NAMALWA (cell line): ENCODE measurements around the gene KIF1A.
"Not testable (repeated sequence)": the region's sequence is repeated elsewhere in the genome, so short reads cannot be mapped to it uniquely, and the experiment has no call there.

Experiments
- DNase-seq: peaks from one replicate; pipeline ENCODE4 v3.0.0-alpha.2; 2015; ENCODE audit warnings: low spot score

The KIF1A gene

DNA sequence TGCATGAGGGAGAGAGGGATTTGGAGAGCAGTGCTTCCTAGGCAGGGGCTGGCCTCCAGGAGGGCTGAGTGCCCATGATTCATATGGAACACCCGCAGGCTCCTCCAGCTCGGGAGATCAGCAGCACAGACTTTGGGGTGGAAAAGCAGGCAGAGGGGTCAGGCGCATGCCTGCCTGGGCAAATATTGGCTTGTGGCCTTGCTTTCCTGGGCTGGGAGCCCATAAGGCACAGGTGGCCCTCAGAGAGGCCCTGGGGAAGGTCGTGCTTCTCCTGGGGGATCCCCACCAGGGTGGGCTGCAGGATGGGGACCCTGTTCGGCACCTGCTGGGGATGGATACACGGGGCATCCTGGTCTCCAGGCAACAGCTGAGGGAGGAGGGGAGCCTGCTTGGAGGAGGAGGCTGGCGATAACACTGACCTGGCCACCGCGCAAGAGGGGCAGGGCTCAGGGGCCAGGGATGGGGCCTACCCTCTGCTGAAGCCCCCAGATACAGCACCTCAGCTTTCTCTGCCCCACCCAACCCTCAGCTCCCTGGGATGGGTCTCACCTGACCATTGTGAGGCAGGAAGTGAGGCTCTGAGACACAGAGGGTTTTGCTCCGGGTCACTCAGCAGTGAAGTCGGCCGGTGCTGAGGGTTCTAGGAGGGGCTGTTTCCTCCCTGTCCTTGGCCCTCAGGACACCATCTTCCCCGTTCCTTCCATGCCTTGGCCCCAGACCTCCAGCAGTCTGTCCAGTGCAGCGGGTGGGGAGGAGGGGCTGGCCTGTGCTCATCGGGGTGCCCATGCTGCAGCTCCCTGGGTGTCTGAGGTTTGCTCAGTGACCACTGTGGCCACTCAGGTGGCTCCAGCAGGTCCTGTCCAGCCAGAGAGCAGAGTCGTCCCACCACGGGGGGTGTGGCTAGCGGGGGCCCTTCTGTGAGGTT lies 116.3 kb downstream of the KIF1A start:
- DNase-seq = no peak

DNA sequence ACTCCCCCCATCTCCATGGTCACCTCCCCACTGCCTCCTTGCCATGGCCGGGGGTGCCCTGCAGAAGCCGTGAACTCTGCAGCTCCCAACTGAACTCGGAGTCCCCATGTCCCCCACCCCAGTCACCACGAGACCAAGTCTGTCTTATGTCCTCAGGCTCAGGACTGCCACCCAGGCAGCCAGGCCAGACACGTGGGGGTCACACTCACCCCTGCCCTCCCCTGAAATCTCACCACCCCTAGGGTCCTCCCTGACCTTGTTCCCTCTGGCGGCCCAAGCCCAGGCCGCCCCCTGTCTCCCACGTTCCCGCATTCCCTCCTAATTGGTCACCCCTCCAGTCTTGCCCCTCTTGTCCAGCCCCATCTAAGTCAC lies 117.4 kb downstream of the KIF1A start:
- DNase-seq = no peak

GRCh38 chr2:240701736-240702639 lies 118.0 kb downstream of the KIF1A start:
- DNase-seq = no peak

- no peak for DNase-seq
Observed at GRCh38 chr2:240701091-240701735, 118.8 kb downstream of the KIF1A start.

GRCh38 chr2:240700616-240701015 lies 119.4 kb downstream of the KIF1A start:
- not testable (repeated sequence) for DNase-seq

DNA sequence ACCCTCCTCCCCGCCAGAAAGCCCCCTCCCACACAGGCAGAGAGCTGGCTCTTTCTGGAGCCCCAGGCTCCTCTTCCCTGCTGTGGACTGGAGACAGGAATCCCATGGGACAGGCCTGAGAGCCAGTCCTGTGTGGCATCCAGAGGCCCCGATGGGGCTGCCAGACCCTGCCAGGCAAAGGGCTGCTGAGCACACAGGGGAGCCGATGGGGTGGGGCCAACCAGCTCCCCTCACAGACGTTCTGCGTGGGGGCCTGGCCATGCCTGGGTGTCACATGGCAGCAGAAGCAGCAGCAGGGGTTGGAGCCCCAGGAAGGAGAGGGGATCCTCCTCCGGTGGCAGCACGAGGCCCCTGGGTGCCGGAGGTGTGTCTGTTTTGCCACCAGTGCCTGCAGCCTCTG lies 120.2 kb downstream of the KIF1A start:
- DNase-seq = not testable (repeated sequence)

DNA sequence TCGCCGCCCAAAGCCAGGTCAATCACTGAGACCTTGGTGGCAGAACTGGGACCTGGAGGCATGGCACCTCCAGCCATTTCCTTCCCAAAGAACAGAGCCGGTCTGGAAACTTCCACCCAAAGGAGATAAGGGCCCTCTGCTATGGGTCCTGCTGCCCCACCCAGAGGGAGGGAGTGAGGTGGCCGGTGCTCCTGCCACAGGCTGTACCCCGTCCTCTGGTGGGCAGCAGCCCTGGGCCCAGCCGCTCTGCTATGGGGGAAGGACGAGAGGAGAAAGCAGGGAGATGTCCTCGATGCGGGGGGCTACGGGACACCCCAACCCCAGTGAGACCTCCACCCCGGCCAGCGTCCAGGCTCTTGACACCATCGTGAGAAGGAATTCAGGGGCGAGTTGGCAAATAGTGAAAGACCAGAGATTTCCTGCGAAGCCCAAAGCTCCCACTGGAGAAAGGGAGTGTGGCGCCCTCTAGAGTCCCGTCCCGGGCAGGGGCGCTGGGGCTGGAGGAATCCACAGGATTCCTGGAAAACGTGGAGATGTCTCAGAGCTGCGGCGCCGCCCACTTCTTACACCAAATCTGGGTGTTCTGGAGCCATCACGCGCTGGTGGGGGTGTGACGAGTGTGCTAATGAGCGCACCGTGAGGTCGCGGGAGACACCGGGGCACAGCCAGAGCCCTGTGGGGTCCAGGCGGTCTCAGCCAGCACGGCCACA lies 121.0 kb downstream of the KIF1A start:
- DNase-seq = not testable (repeated sequence)

GRCh38 chr2:240696469-240696868 lies 123.5 kb downstream of the KIF1A start:
- DNase-seq = not testable (repeated sequence)

GRCh38 chr2:240695593-240695992 lies 124.4 kb downstream of the KIF1A start:
- DNase-seq = not testable (repeated sequence)

DNA sequence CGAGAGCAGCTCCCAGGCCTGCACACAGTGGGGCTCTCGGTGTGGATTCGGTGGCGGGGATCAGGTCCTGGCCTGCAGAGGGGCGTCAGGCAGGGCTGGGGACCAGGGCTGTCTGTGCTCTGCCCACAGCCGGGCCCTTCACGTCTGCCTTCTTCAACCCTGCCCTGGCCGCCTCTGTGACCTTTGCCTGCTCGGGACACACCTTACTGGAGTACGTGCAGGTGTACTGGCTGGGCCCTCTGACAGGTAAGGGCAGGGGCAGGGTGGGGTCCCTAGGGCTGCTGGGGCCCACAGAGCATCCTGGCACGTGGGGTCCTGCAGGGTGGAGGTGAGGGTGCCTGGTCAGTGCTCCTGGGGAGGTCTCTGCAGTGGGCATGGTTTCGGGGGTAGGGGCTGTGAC lies 125.7 kb downstream of the KIF1A start:
- not testable (repeated sequence) for DNase-seq

- not testable (repeated sequence) for DNase-seq
Observed at GRCh38 chr2:240692583-240693561, 127.1 kb downstream of the KIF1A start.

GRCh38 chr2:240691631-240692420 lies 128.2 kb downstream of the KIF1A start, which contains the start of gene AQP12A:
TSS of gene AQP12A (plus strand) at chr2:240691866. CDS start at chr2:240691914, 48 bp downstream.
- not testable (repeated sequence) for DNase-seq

DNA sequence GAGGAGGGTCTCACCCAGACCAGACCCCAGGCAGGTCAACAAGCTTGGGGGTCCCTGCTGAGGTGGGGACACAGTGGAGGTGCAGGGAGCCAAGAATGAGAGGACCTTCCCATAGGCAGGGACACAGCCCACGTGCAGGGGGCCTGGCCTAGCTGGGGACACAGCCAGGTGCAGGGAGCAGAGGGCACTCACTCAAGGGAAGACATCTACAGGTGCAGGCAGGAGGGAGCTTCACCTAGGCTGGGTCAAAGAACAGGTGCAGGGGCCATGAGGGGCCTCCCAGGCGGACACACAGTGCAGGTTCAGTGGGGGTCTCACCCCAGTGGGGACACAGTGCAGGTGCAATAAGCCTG lies 129.0 kb downstream of the KIF1A start:
- DNase-seq = not testable (repeated sequence)

GRCh38 chr2:240690421-240691074 lies 129.5 kb downstream of the KIF1A start:
- DNase-seq = not testable (repeated sequence)

DNA sequence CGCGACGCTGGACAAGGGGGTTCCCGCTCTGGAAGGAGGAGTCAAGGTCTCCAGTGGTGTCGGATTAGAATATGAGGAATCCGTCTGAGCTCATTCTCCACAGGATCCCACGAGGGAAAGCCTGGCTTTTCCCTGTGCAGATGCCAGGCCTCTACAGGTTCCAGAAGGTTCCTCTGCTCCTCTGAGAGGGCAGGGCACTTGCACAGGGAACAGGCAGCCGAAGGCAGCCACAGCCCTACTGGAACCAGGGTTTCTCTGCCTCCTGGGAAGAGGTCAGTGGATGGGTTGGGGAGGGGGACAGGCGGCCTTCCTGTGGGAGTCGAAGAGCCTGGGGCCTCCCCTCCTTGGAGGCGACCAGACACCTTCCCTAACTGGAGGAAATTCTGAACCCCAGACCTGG lies 130.0 kb downstream of the KIF1A start:
- no peak for DNase-seq

- DNase-seq = no peak
Observed at GRCh38 chr2:240688553-240688919, 131.5 kb downstream of the KIF1A start.

GRCh38 chr2:240687741-240688552 lies 132.1 kb downstream of the KIF1A start:
- DNase-seq = no peak
